HepG2 (cell line): ENCODE measurements around the gene FXR2. TPM values are rescaled to one million over a fixed set of nuclear protein-coding genes. Genes with fewer than 3 reads are reported as not detected.

Experiments
- JARID2 ChIP-seq: sonication (generic); formaldehyde crosslinking; IDR thresholded peaks from 2 replicates; pipeline ENCODE4 v1.8.1; 2023; ENCODE audit warnings: missing genetic modification reagents, inconsistent platforms; ENCODE audit not compliant: insufficient replicate concordance
- KLF16 ChIP-seq, 2 experiments: sonication (generic) in 1 of 2; formaldehyde crosslinking in 1 of 2; IDR thresholded peaks; 2 replicates each; pipeline versions ENCODE4 v1.6.1 to v1.8.0; 2016 to 2023; ENCODE audit warnings: missing genetic modification reagents in 2 of 2, missing compliant biosample characterization in 1 of 2
- MTA3 ChIP-seq: sonication (generic); formaldehyde crosslinking; IDR thresholded peaks from 2 replicates; pipeline ENCODE4 v1.4.0; 2020; ENCODE audit warnings: missing genetic modification reagents
- NR2F2 ChIP-seq: IDR thresholded peaks from 2 replicates; pipeline ENCODE4 v1.6.1; 2012; ENCODE audit warnings: low read depth, inconsistent platforms, borderline replicate concordance
- REPIN1 ChIP-seq: sonication (generic); formaldehyde crosslinking; IDR thresholded peaks from 2 replicates; pipeline ENCODE4 v1.8.0; 2022; ENCODE audit warnings: missing genetic modification reagents, low read depth, mild to moderate bottlenecking, borderline replicate concordance
- SMARCE1 ChIP-seq: fragments of 450-650 bp; IDR thresholded peaks from 2 replicates; pipeline ENCODE4 v1.6.1; 2017; ENCODE audit warnings: borderline replicate concordance
- SRY ChIP-seq: sonication (generic); formaldehyde crosslinking; IDR thresholded peaks from 2 replicates; pipeline ENCODE4 v1.8.0; 2022; ENCODE audit warnings: mild to moderate bottlenecking, missing genetic modification reagents
- UBTF ChIP-seq: sonication (generic); formaldehyde crosslinking; IDR thresholded peaks from 2 replicates; pipeline ENCODE4 v1.4.0; 2020; ENCODE audit warnings: mild to moderate bottlenecking, missing genetic modification reagents
- ZFP36 ChIP-seq: fragments of 150-350 bp; IDR thresholded peaks from 2 replicates; pipeline ENCODE4 v1.6.1; 2018; ENCODE audit warnings: borderline replicate concordance, low read length, low read depth; ENCODE audit not compliant: partially characterized antibody
- ZNF121 ChIP-seq: sonication (generic); formaldehyde crosslinking; IDR thresholded peaks from 2 replicates; pipeline ENCODE4 v1.5.0; 2020; ENCODE audit warnings: mild to moderate bottlenecking, missing genetic modification reagents
- polyA plus RNA-seq, 8 experiments: library from polyadenylated mRNA; depleted of rRNA in 3 of 8; stranded (reverse) in 7 of 8; unstranded in 1 of 8; fragments of >200 nt; fragmentation: Illumina TruSeq in 4 of 8; extraction: Trizol in 4 of 8; gene quantifications; 2 replicates each; pipeline versions ENCODE4 v1.2.1 to v1.2.3, GENCODE V29; 2011 to 2016; ENCODE audit warnings: low read depth in 4 of 8, missing spikeins in 1 of 8, mixed read lengths in 1 of 8; ENCODE audit not compliant: insufficient read depth in 1 of 8
- total RNA-seq, 5 experiments: library from RNA; depleted of rRNA; stranded (reverse); fragments of >200 nt; fragmentation: Illumina TruSeq; extraction: Trizol; gene quantifications; 2 replicates each; pipeline ENCODE4 v1.2.3, GENCODE V29; 2016; ENCODE audit warnings: low read depth in 1 of 5
- TF ChIP-seq, protein P1 (sequence below): sonication (generic); formaldehyde crosslinking; IDR thresholded peaks from 2 replicates; pipeline ENCODE4 v1.4.0; 2020; ENCODE audit warnings: mild to moderate bottlenecking, missing genetic modification reagents
- TF ChIP-seq, protein P2 (sequence below), 2 experiments: sonication (generic) in 1 of 2; formaldehyde crosslinking in 1 of 2; IDR thresholded peaks; 2 replicates each; pipeline versions ENCODE4 v1.4.0 to v1.6.1; 2018 to 2020; ENCODE audit warnings: missing genetic modification reagents in 2 of 2, borderline replicate concordance in 1 of 2, low read depth in 1 of 2, mild to moderate bottlenecking in 1 of 2, missing biosample characterization in 1 of 2

FXR2 gene
- total and polyA plus RNA-seq, 2 of the 13 experiments (the other 11 are each of a cell fraction or from before 2014, with no cell fraction given), result 20.9 to 24.4 TPM

- TF ChIP-seq UBTF (no peak; the same call in 1 of the 2 replicates), JARID2 (peak; percentile 18), NR2F2 (no peak), REPIN1 (no peak), MTA3 (CRISPR knock-in tag) (no peak), KLF16 (CRISPR knock-in tag; IDR thresholded peaks at IDR 0.05) (no peak), ZFP36 (no peak), SMARCE1 (no peak), ZNF121 (no peak), SRY (CRISPR knock-in tag) (0 out of 2 replicates have a peak, but pooled peaks have one; percentile 80)
- TF ChIP-seq, protein P1, sequence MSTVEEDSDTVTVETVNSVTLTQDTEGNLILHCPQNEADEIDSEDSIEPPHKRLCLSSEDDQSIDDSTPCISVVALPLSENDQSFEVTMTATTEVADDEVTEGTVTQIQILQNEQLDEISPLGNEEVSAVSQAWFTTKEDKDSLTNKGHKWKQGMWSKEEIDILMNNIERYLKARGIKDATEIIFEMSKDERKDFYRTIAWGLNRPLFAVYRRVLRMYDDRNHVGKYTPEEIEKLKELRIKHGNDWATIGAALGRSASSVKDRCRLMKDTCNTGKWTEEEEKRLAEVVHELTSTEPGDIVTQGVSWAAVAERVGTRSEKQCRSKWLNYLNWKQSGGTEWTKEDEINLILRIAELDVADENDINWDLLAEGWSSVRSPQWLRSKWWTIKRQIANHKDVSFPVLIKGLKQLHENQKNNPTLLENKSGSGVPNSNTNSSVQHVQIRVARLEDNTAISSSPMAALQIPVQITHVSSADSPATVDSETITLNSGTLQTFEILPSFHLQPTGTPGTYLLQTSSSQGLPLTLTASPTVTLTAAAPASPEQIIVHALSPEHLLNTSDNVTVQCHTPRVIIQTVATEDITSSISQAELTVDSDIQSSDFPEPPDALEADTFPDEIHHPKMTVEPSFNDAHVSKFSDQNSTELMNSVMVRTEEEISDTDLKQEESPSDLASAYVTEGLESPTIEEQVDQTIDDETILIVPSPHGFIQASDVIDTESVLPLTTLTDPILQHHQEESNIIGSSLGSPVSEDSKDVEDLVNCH (CRISPR knock-in tag), result no peak
- TF ChIP-seq, protein P2, sequence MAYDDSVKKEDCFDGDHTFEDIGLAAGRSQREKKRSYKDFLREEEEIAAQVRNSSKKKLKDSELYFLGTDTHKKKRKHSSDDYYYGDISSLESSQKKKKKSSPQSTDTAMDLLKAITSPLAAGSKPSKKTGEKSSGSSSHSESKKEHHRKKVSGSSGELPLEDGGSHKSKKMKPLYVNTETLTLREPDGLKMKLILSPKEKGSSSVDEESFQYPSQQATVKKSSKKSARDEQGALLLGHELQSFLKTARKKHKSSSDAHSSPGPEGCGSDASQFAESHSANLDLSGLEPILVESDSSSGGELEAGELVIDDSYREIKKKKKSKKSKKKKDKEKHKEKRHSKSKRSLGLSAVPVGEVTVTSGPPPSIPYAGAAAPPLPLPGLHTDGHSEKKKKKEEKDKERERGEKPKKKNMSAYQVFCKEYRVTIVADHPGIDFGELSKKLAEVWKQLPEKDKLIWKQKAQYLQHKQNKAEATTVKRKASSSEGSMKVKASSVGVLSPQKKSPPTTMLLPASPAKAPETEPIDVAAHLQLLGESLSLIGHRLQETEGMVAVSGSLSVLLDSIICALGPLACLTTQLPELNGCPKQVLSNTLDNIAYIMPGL (CRISPR knock-in tag; IDR thresholded peaks at IDR 0.05; ENCODE audit: borderline replicate concordance in 1 of 2, low read depth in 1 of 2), result peak in 1 of 2 experiments; percentile 73; a peak in 2 of 4 replicates
Measured at GRCh38 chr17:7561589-7562207, 53.0 kb downstream of the FXR2 start, which contains the start of gene SENP3 (continued).
